Keratinocyte (primary cell): ENCODE results near the gene NTSR1. TPM values are rescaled to one million over a fixed set of nuclear protein-coding genes. Genes with fewer than 3 reads are reported as not detected.

Source experiments
- DNase-seq: peaks from one replicate; pipeline ENCODE4 v3.0.0-alpha.2; 2011; ENCODE audit warnings: low read depth, missing footprints, low spot score
- FAIRE-seq: peaks from 2 replicates; lab custom pipeline; 2011; peaks lifted over from hg19 to GRCh38; lab: Jason Lieb, UNC
- H2AFZ ChIP-seq: 2 replicates; pipeline ENCODE4 v1.6.0; 2012; ENCODE audit warnings: low read length, control low read depth, inconsistent platforms; ENCODE audit not compliant: control insufficient read depth
- H3K27ac ChIP-seq: 2 replicates; pipeline ENCODE4 v1.5.1; 2011; ENCODE audit warnings: low read length; ENCODE audit not compliant: control insufficient read depth, insufficient read depth
- H3K27me3 ChIP-seq: 3 replicates; pipeline ENCODE4 v1.6.0; 2011; ENCODE audit warnings: low read length; ENCODE audit not compliant: control insufficient read depth, insufficient read depth; ENCODE audit errors: extremely low read depth
- H3K36me3 ChIP-seq, 2 experiments: 2 replicates in 1 of 2; 3 replicates in 1 of 2; pipeline ENCODE4 v1.5.1; 2011; ENCODE audit warnings: low read length in 2 of 2, mild to moderate bottlenecking in 1 of 2; ENCODE audit not compliant: control insufficient read depth in 2 of 2, insufficient read depth in 2 of 2; ENCODE audit errors: extremely low read depth in 1 of 2
- H3K4me1 ChIP-seq: 3 replicates; pipeline ENCODE4 v1.5.1; 2011; ENCODE audit warnings: low read length; ENCODE audit not compliant: control insufficient read depth, insufficient read depth; ENCODE audit errors: extremely low read depth
- H3K4me2 ChIP-seq: 3 replicates; pipeline ENCODE4 v1.6.0; 2011; ENCODE audit warnings: low read depth, low read length; ENCODE audit not compliant: control insufficient read depth, insufficient read depth; ENCODE audit errors: extremely low read depth
- H3K4me3 ChIP-seq, 3 experiments: fragments of 200-600 bp in 1 of 3; sonication (generic) in 1 of 3; 2 replicates in 2 of 3; 3 replicates in 1 of 3; pipeline ENCODE4 v1.5.1; 2011 to 2016; ENCODE audit warnings: low read length in 3 of 3, mild to moderate bottlenecking in 3 of 3, control low read depth in 2 of 3, inconsistent platforms in 1 of 3, low read depth in 1 of 3, mixed read lengths in 1 of 3, mixed run types in 1 of 3, moderate library complexity in 1 of 3; ENCODE audit not compliant: control insufficient read depth in 2 of 3, insufficient read depth in 2 of 3; ENCODE audit errors: extremely low read depth in 1 of 3
- H3K79me2 ChIP-seq: 2 replicates; pipeline ENCODE4 v1.6.0; 2012; ENCODE audit warnings: low read length; ENCODE audit not compliant: control insufficient read depth, insufficient read depth
- H3K9ac ChIP-seq: 3 replicates; pipeline ENCODE4 v1.6.0; 2011; ENCODE audit warnings: low read length; ENCODE audit not compliant: control insufficient read depth, insufficient read depth; ENCODE audit errors: extremely low read depth
- H3K9me1 ChIP-seq: 3 replicates; pipeline ENCODE4 v1.6.0; 2011; ENCODE audit warnings: low read length; ENCODE audit not compliant: control insufficient read depth, insufficient read depth; ENCODE audit errors: extremely low read depth
- H3K9me3 ChIP-seq: 2 replicates; pipeline ENCODE4 v1.5.1; 2012; ENCODE audit warnings: low read depth, low read length; ENCODE audit not compliant: control insufficient read depth
- H4K20me1 ChIP-seq: 3 replicates; pipeline ENCODE4 v1.6.0; 2011; ENCODE audit warnings: low read length; ENCODE audit not compliant: control insufficient read depth, insufficient read depth; ENCODE audit errors: extremely low read depth
- EZH2 ChIP-seq: IDR thresholded peaks from one replicate; pipeline ENCODE4 v1.6.1; 2012; ENCODE audit warnings: inconsistent platforms, mild to moderate bottlenecking, low read length, moderate library complexity
- dilution Hi-C: fragments of 300-500 bp; cut with MboI; formaldehyde crosslinking; loops from one replicate; pipeline ENCODE4 v1.7.0; 2020; ENCODE audit warnings: low sequenced_read_pairs; ENCODE audit not compliant: extremely low pct_ligation_motif_present
- polyA plus RNA-seq, 5 experiments: library from polyadenylated mRNA; depleted of rRNA in 3 of 5; stranded (reverse) in 3 of 5; stranded (forward) in 1 of 5; unstranded in 1 of 5; fragments of >200 nt; gene quantifications; 1 replicate in 1 of 5; 2 replicates in 3 of 5; 3 replicates in 1 of 5; pipeline versions ENCODE4 v1.2.1 to v1.2.3, GENCODE V29; 2011 to 2012; ENCODE audit warnings: missing spikeins in 2 of 5, low read depth in 1 of 5, low replicate concordance in 1 of 5
- TF ChIP-seq, protein P1 (sequence below), 3 experiments: IDR thresholded peaks in 1 of 3; conservative IDR thresholded peaks in 1 of 3; optimal IDR thresholded peaks in 1 of 3; 2 replicates in 2 of 3; 3 replicates in 1 of 3; pipeline versions ENCODE3 to v1.5.1; 2011; ENCODE audit warnings: low read length in 3 of 3, mild to moderate bottlenecking in 3 of 3, moderate library complexity in 2 of 3, control low read depth in 1 of 3, inconsistent platforms in 1 of 3; ENCODE audit not compliant: insufficient read depth in 2 of 3; ENCODE audit errors: extremely low read depth in 1 of 3

The NTSR1 gene
- polyA plus RNA-seq, 1 donor (not counting 4 experiments of a cell fraction or from before 2014, with no cell fraction given) = 0.55 TPM

DNA sequence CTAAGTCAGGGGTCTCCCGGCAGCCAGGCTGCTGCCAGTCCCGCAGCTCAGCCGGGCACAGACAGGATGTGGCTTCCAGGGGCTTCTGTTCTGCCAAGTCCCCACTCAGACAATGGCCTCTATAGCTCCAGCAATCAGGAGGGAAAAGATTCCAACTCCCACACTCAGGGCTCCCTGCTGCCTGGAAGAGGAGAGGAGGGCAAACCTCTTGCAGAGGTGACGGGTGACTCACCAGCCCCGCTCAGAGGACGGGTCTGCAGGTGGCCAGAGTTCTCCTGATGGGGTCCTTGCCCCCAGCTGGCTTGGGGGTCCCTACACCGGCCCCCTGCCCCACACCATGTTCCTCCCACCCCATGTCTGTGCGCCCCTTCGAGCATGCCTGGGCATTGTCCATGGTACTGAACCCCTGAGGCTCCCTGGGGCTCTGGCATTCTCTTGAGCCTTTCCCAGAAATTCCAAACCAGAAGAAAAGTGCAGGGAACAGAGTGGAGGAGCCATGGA lies 32.6 kb downstream of the NTSR1 start:
- dilution Hi-C loops = no loop called here
- H2AFZ ChIP-seq = no peak overlapping the region
- TF ChIP-seq, protein P1, sequence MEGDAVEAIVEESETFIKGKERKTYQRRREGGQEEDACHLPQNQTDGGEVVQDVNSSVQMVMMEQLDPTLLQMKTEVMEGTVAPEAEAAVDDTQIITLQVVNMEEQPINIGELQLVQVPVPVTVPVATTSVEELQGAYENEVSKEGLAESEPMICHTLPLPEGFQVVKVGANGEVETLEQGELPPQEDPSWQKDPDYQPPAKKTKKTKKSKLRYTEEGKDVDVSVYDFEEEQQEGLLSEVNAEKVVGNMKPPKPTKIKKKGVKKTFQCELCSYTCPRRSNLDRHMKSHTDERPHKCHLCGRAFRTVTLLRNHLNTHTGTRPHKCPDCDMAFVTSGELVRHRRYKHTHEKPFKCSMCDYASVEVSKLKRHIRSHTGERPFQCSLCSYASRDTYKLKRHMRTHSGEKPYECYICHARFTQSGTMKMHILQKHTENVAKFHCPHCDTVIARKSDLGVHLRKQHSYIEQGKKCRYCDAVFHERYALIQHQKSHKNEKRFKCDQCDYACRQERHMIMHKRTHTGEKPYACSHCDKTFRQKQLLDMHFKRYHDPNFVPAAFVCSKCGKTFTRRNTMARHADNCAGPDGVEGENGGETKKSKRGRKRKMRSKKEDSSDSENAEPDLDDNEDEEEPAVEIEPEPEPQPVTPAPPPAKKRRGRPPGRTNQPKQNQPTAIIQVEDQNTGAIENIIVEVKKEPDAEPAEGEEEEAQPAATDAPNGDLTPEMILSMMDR (optimal IDR thresholded peaks at IDR 0.05 in 1 of 3, IDR thresholded peaks at IDR 0.05 in 1 of 3, conservative IDR thresholded peaks at IDR 0.05 in 1 of 3; ENCODE audit: extremely low read depth in 1 of 3, insufficient read depth in 2 of 3, low read length in 3 of 3) = no peak
- TF ChIP-seq EZH2 = no peak
- peaks cover 3% of the 10 kb centered on the region for H3K27me3 ChIP-seq
- H3K79me2 ChIP-seq = no peaks in the 10 kb centered on the region
- DNase-seq (no peak), FAIRE-seq (no peak)
- no peak overlapping the region for H3K27ac ChIP-seq
- no peaks in the 10 kb centered on the region for H3K9me1 ChIP-seq
- no peak overlapping the region for H3K4me3 ChIP-seq
- no peaks in the 10 kb centered on the region for H3K36me3 ChIP-seq
- peaks cover 38% of the 10 kb centered on the region for H3K4me1 ChIP-seq
- peak overlapping the region; percentile 22 for H3K9ac ChIP-seq
- H3K4me2 ChIP-seq = peak overlapping the region; percentile 73
- no peaks in the 10 kb centered on the region for H3K9me3 ChIP-seq
- H4K20me1 ChIP-seq = no peaks in the 10 kb centered on the region

GRCh38 chr20:62741701-62742491 lies 33.3 kb downstream of the NTSR1 start:
- no peaks in the 10 kb centered on the region for H3K9me3 ChIP-seq
- no peak for TF ChIP-seq EZH2
- TF ChIP-seq, protein P1 (optimal IDR thresholded peaks at IDR 0.05 in 1 of 3, IDR thresholded peaks at IDR 0.05 in 1 of 3, conservative IDR thresholded peaks at IDR 0.05 in 1 of 3; ENCODE audit: extremely low read depth in 1 of 3, insufficient read depth in 2 of 3, low read length in 3 of 3) = no peak
- no peak overlapping the region for H2AFZ ChIP-seq
- H3K36me3 ChIP-seq = no peaks in the 10 kb centered on the region
- H4K20me1 ChIP-seq = no peaks in the 10 kb centered on the region
- peaks cover 3% of the 10 kb centered on the region for H3K27me3 ChIP-seq
- H3K9me1 ChIP-seq = no peaks in the 10 kb centered on the region
- no peak overlapping the region for H3K4me3 ChIP-seq
- H3K4me2 ChIP-seq = no peak overlapping the region
- no peak overlapping the region for H3K27ac ChIP-seq
- dilution Hi-C loops = no loop called here
- DNase-seq (no peak), FAIRE-seq (no peak)
- H3K79me2 ChIP-seq = no peaks in the 10 kb centered on the region
- H3K4me1 ChIP-seq = peaks cover 38% of the 10 kb centered on the region
- H3K9ac ChIP-seq = no peak overlapping the region
